ENCODE results near the gene ZNF213. TPM values are rescaled to one million over a fixed set of nuclear protein-coding genes. Genes with fewer than 3 reads are reported as not detected.

Gene ZNF213
- total RNA-seq, 4 donors from 2014 or later: 3.9 to 14.3 (median 6.4) TPM

- Histone ChIP-seq H3K4me3 (no peak overlapping the region), H3K27me3 (peaks cover 0 to 39% (median 0%) of the 10 kb centered on the region in 4 donors), H3K27ac (no peak overlapping the region), H3K9me3 (no peaks in the 10 kb centered on the region), H3K36me3 (no peaks in the 10 kb centered on the region), H3K4me1 (peaks cover 0 to 21% (median 0%) of the 10 kb centered on the region in 3 donors)
- intact Hi-C loops (cut with DNase I): no loop called here
- TF ChIP-seq POLR2A (IDR thresholded peaks at IDR 0.05) (no peak), CTCF (IDR thresholded peaks at IDR 0.05) (no peak)
- DNase-seq: no peak
- WGBS, 2 donors: 42 to 67% methylated on average over 6 to 15 of the region's 20 CpGs
Observed at GRCh38 chr16:3092501-3092941, 42.3 kb upstream of the ZNF213 start.

GRCh38 chr16:3094289-3095027 lies 40.4 kb upstream of the ZNF213 start:
- 87 to 88% methylated on average over 19 to 22 of the region's 22 CpGs for WGBS, 2 donors
- intact Hi-C loops (cut with DNase I): no loop called here
- TF ChIP-seq POLR2A (IDR thresholded peaks at IDR 0.05) (no peak), CTCF (IDR thresholded peaks at IDR 0.05) (peak in 5 of 6 experiments; percentile 18 to 61 (median 47))

GRCh38 chr16:3095869-3096268 lies 39.0 kb upstream of the ZNF213 start:
- no peaks in the 10 kb centered on the region for H3K9me3 ChIP-seq
- intact Hi-C loops (cut with DNase I): no loop called here
- H3K27me3 ChIP-seq: peaks cover 0 to 40% (median 0%) of the 10 kb centered on the region in 4 donors
- no peak overlapping the region for H3K27ac ChIP-seq
- no peaks in the 10 kb centered on the region for H3K36me3 ChIP-seq
- peaks cover 6 to 31% (median 6%) of the 10 kb centered on the region in 3 donors for H3K4me1 ChIP-seq
- 11 to 32% methylated on average over 4 of the region's 4 CpGs for WGBS, 2 donors
- DNase-seq: no peak
- no peak for TF ChIP-seq POLR2A (IDR thresholded peaks at IDR 0.05)
- TF ChIP-seq CTCF (IDR thresholded peaks at IDR 0.05): peak in 5 of 6 experiments; percentile 7 to 33 (median 12)
- H3K4me3 ChIP-seq: no peak overlapping the region

More at GRCh38 chr16:3094289-3095027, 40.4 kb upstream of the ZNF213 start:
- no peak for DNase-seq
- Histone ChIP-seq H3K4me3 (no peak overlapping the region), H3K4me1 (peaks cover under 1 to 17% (median under 1%) of the 10 kb centered on the region in 3 donors), H3K36me3 (no peaks in the 10 kb centered on the region), H3K9me3 (no peaks in the 10 kb centered on the region), H3K27me3 (peaks cover 0 to 43% (median 0%) of the 10 kb centered on the region in 4 donors), H3K27ac (no peak overlapping the region)

- WGBS, 2 donors: 38 to 79% methylated on average over 1 to 6 of the region's 6 CpGs
- no peaks in the 10 kb centered on the region for H3K9me3 ChIP-seq
- DNase-seq: no peak
- no peak overlapping the region for H3K27ac ChIP-seq
- H3K4me1 ChIP-seq: peaks cover 6 to 36% (median 8%) of the 10 kb centered on the region in 3 donors
- H3K4me3 ChIP-seq: no peak overlapping the region
- no peak for TF ChIP-seq CTCF (IDR thresholded peaks at IDR 0.05)
- TF ChIP-seq POLR2A (IDR thresholded peaks at IDR 0.05): no peak
- H3K36me3 ChIP-seq: no peaks in the 10 kb centered on the region
- peaks cover 0 to 39% (median 0%) of the 10 kb centered on the region in 4 donors for H3K27me3 ChIP-seq
- intact Hi-C loops (cut with DNase I): no loop called here
Observed at GRCh38 chr16:3096362-3096761, 38.5 kb upstream of the ZNF213 start.

- Histone ChIP-seq H3K27me3 (peaks cover 0 to 31% (median 0%) of the 10 kb centered on the region in 4 donors), H3K36me3 (no peaks in the 10 kb centered on the region), H3K9me3 (no peaks in the 10 kb centered on the region), H3K4me3 (no peak overlapping the region), H3K4me1 (peaks cover 6 to 45% (median 8%) of the 10 kb centered on the region in 3 donors), H3K27ac (no peak overlapping the region)
- no peak for TF ChIP-seq CTCF (IDR thresholded peaks at IDR 0.05)
- TF ChIP-seq POLR2A (IDR thresholded peaks at IDR 0.05): no peak
- DNase-seq: no peak
- 55 to 56% methylated on average over 6 of the region's 8 CpGs for WGBS, 2 donors
- intact Hi-C loops (cut with DNase I): no loop called here
Observed at GRCh38 chr16:3097266-3097665, 37.6 kb upstream of the ZNF213 start.

Measured in esophagus squamous epithelium (tissue), 5 donors.